ENCODE measurements around the gene PROS1. TPM values are rescaled to one million over a fixed set of nuclear protein-coding genes. Genes with fewer than 3 reads are reported as not detected.
A peak's percentile ranks its signal among the peaks of the same experiment; 100 is the strongest.

PROS1 gene
- total and polyA plus RNA-seq, 9 of the 15 experiments (the other 6 are each of a cell fraction or from before 2014, with no cell fraction given) = 5.5 to 50.5 (median 22.7) TPM

DNA sequence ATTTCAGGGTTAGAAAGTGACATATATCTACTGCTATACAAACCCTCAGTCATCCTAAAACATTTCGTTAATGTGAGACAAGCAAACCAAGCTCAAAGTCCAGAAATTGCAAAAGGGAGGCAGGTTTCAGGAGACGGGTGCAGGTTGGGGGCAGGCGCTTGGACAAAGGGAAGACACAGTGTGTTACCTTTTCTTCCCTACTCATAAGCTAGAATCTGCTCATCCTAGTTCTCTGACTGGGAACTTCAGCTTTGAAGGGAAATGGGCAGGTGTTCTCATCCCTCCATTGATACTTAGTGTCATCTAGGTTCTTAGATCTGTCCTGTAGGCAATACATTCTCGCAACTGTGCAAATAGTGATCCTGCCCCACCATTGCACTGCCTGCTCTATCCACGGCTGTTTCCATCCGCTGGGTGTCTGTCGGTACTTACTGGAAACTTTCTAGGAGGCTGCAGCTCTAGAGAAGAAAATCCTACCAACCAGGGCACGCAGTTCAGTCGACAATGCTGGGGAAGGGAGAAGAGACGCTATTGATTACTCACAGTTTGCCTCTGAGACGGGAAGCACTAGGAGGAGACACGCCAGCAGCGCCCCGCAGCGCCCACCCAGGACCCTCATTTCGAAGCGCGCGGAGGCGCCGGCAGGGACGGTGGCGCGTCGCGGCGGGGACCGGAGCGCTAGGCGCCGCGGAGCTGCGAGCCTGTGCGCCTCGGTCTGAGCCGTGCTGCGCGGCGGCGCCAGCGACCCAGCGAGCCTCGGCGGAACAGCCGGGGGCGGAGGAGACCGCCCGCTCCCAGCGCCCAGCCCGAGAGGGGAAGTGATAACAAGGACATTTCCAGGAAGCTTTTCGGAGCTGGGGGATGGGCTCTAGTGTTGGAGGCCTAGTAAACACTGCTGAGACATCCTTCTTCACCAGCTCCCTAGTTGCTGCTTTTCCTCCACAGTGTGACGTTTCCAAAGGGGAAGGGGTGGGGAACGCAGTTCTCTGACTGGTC lies at the start of gene PROS1 (continued):
- TF ChIP-seq ZC3H4 (CRISPR knock-in tag; IDR thresholded peaks at IDR 0.05; ENCODE audit: borderline replicate concordance) (0 out of 2 replicates have a peak, but pooled peaks have one; percentile 27), PHF8 (IDR thresholded peaks at IDR 0.05; ENCODE audit: borderline replicate concordance, low read length) (peak; percentile 80; the same call in 1 of the 2 replicates), GATA2 (CRISPR knock-in tag; IDR thresholded peaks at IDR 0.05) (no peak), ATF1 (CRISPR knock-in tag; IDR thresholded peaks at IDR 0.05) (no peak), ATF1 (tag; IDR thresholded peaks at IDR 0.05) (peak; percentile 76), L3MBTL2 (IDR thresholded peaks at IDR 0.05) (peak; percentile 51), SPI1 (IDR thresholded peaks at IDR 0.05; ENCODE audit: borderline replicate concordance, low read depth, low read length) (peak; percentile 92), GABPA (tag; conservative IDR thresholded peaks at IDR 0.05; ENCODE audit: low read depth) (peak; percentile 56), ZZZ3 (IDR thresholded peaks at IDR 0.05) (no peak), EP400 (IDR thresholded peaks at IDR 0.05) (peak; percentile 58; the same call in 1 of the 2 replicates), JUND (IDR thresholded peaks at IDR 0.05; ENCODE audit: borderline replicate concordance, low read depth, low read length) (0 out of 2 replicates have a peak, but pooled peaks have one; percentile 48), JUND (tag; IDR thresholded peaks at IDR 0.05; ENCODE audit: borderline replicate concordance, low read depth, low read length) (peak; percentile 69; the same call in 1 of the 3 replicates), STAT5A (IDR thresholded peaks at IDR 0.05; ENCODE audit: borderline replicate concordance, low read length) (peak; percentile 80), ZFP36 (IDR thresholded peaks at IDR 0.05; ENCODE audit: low read depth, low read length, partially characterized antibody) (peak; percentile 8), MECOM (CRISPR knock-in tag; IDR thresholded peaks at IDR 0.05) (no peak), LCOR (CRISPR knock-in tag; IDR thresholded peaks at IDR 0.05) (no peak), KDM2B (CRISPR knock-in tag; IDR thresholded peaks at IDR 0.05) (no peak)
- TF ChIP-seq, protein P1, sequence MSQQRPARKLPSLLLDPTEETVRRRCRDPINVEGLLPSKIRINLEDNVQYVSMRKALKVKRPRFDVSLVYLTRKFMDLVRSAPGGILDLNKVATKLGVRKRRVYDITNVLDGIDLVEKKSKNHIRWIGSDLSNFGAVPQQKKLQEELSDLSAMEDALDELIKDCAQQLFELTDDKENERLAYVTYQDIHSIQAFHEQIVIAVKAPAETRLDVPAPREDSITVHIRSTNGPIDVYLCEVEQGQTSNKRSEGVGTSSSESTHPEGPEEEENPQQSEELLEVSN (IDR thresholded peaks at IDR 0.05; ENCODE audit: borderline replicate concordance in 1 of 2, extremely low read depth in 1 of 2, insufficient read depth in 1 of 2, insufficient read length in 1 of 2, low read depth in 1 of 2, low read length in 1 of 2, poor library complexity in 1 of 2, severe bottlenecking in 1 of 2) = peak in 1 of 2 experiments; percentile 36
- TF ChIP-seq, protein P2, sequence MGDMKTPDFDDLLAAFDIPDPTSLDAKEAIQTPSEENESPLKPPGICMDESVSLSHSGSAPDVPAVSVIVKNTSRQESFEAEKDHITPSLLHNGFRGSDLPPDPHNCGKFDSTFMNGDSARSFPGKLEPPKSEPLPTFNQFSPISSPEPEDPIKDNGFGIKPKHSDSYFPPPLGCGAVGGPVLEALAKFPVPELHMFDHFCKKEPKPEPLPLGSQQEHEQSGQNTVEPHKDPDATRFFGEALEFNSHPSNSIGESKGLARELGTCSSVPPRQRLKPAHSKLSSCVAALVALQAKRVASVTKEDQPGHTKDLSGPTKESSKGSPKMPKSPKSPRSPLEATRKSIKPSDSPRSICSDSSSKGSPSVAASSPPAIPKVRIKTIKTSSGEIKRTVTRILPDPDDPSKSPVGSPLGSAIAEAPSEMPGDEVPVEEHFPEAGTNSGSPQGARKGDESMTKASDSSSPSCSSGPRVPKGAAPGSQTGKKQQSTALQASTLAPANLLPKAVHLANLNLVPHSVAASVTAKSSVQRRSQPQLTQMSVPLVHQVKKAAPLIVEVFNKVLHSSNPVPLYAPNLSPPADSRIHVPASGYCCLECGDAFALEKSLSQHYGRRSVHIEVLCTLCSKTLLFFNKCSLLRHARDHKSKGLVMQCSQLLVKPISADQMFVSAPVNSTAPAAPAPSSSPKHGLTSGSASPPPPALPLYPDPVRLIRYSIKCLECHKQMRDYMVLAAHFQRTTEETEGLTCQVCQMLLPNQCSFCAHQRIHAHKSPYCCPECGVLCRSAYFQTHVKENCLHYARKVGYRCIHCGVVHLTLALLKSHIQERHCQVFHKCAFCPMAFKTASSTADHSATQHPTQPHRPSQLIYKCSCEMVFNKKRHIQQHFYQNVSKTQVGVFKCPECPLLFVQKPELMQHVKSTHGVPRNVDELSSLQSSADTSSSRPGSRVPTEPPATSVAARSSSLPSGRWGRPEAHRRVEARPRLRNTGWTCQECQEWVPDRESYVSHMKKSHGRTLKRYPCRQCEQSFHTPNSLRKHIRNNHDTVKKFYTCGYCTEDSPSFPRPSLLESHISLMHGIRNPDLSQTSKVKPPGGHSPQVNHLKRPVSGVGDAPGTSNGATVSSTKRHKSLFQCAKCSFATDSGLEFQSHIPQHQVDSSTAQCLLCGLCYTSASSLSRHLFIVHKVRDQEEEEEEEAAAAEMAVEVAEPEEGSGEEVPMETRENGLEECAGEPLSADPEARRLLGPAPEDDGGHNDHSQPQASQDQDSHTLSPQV (IDR thresholded peaks at IDR 0.05) = peak; percentile 49; the same call in 1 of the 2 replicates
- TF ChIP-seq, protein P3, sequence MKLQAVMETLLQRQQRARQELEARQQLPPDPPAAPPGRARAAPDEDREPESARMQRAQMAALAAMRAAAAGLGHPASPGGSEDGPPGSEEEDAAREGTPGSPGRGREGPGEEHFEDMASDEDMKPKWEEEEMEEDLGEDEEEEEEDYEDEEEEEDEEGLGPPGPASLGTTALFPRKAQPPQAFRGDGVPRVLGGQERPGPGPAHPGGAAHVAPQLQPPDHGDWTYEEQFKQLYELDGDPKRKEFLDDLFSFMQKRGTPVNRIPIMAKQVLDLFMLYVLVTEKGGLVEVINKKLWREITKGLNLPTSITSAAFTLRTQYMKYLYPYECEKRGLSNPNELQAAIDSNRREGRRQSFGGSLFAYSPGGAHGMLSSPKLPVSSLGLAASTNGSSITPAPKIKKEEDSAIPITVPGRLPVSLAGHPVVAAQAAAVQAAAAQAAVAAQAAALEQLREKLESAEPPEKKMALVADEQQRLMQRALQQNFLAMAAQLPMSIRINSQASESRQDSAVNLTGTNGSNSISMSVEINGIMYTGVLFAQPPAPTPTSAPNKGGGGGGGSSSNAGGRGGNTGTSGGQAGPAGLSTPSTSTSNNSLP (IDR thresholded peaks at IDR 0.05; ENCODE audit: borderline replicate concordance, low read depth, low read length) = 0 out of 2 replicates have a peak, but pooled peaks have one; percentile 9

Measured in K562 (cell line).